MG63 (cell line): Measurements from ENCODE around the gene FAHD2A. TPM values are rescaled to one million over a fixed set of nuclear protein-coding genes. Genes with fewer than 3 reads are reported as not detected.

ENCODE experiments used
- DNase-seq: peaks from one replicate; pipeline ENCODE4 v3.0.0-alpha.2; 2020
- H3K27me3 ChIP-seq: fragments of 250-450 bp; sonication (Bioruptor Pico); 2 replicates; pipeline ENCODE4 v1.5.1; 2020; ENCODE audit warnings: mild to moderate bottlenecking, moderate library complexity
- H3K36me3 ChIP-seq: fragments of 250-450 bp; sonication (Bioruptor Pico); 2 replicates; pipeline ENCODE4 v1.5.1; 2020; ENCODE audit warnings: mild to moderate bottlenecking, moderate library complexity
- H3K4me3 ChIP-seq: fragments of 250-450 bp; sonication (Bioruptor Pico); 2 replicates; pipeline ENCODE4 v1.5.1; 2020; ENCODE audit warnings: mild to moderate bottlenecking, moderate library complexity
- H3K9me3 ChIP-seq: fragments of 250-450 bp; sonication (Bioruptor Pico); 2 replicates; pipeline ENCODE4 v1.5.1; 2020; ENCODE audit warnings: mild to moderate bottlenecking, moderate library complexity
- total RNA-seq: library from RNA; depleted of rRNA; stranded (reverse); fragments of >200 nt; shearing (Covaris generic); gene quantifications from 2 replicates; pipeline ENCODE4 v1.2.3, GENCODE V29; 2014; ENCODE audit warnings: low replicate concordance

The FAHD2A gene
- total RNA-seq, 1 experiment from 2014 or later, result 44.3 TPM

- DNase-seq, result no peak
- Histone ChIP-seq H3K9me3 (no peaks in the 10 kb centered on the region), H3K27me3 (no peaks in the 10 kb centered on the region)
Observed at GRCh38 chr2:95383635-95384027, 18.9 kb upstream of the FAHD2A start.

GRCh38 chr2:95384854-95385569 lies 17.5 kb upstream of the FAHD2A start:
- Histone ChIP-seq H3K27me3 (no peaks in the 10 kb centered on the region), H3K4me3 (no peak overlapping the region), H3K36me3 (no peaks in the 10 kb centered on the region), H3K9me3 (no peaks in the 10 kb centered on the region)
- DNase-seq, result no peak

More at GRCh38 chr2:95383635-95384027, 18.9 kb upstream of the FAHD2A start:
- Histone ChIP-seq H3K4me3 (no peak overlapping the region), H3K36me3 (no peaks in the 10 kb centered on the region)

GRCh38 chr2:95385570-95385984 lies 16.9 kb upstream of the FAHD2A start:
- DNase-seq, result no peak
- H3K4me3 ChIP-seq, result no peak overlapping the region
- no peaks in the 10 kb centered on the region for H3K36me3 ChIP-seq
- H3K27me3 ChIP-seq, result no peaks in the 10 kb centered on the region
- no peaks in the 10 kb centered on the region for H3K9me3 ChIP-seq

- Histone ChIP-seq H3K4me3 (no peak overlapping the region), H3K27me3 (no peaks in the 10 kb centered on the region), H3K36me3 (no peaks in the 10 kb centered on the region), H3K9me3 (no peaks in the 10 kb centered on the region)
- no peak for DNase-seq
Observed at GRCh38 chr2:95386031-95386430, 16.5 kb upstream of the FAHD2A start.

GRCh38 chr2:95387358-95387757 lies 15.2 kb upstream of the FAHD2A start:
- DNase-seq, result no peak

GRCh38 chr2:95388091-95388692 lies 14.3 kb upstream of the FAHD2A start:
- Histone ChIP-seq H3K4me3 (no peak overlapping the region), H3K9me3 (no peaks in the 10 kb centered on the region), H3K36me3 (no peaks in the 10 kb centered on the region), H3K27me3 (no peaks in the 10 kb centered on the region)
- DNase-seq, result no peak

More at GRCh38 chr2:95387358-95387757, 15.2 kb upstream of the FAHD2A start:
- Histone ChIP-seq H3K36me3 (no peaks in the 10 kb centered on the region), H3K9me3 (no peaks in the 10 kb centered on the region), H3K27me3 (no peaks in the 10 kb centered on the region), H3K4me3 (no peak overlapping the region)

GRCh38 chr2:95388856-95389244 lies 13.7 kb upstream of the FAHD2A start:
- no peak for DNase-seq
- Histone ChIP-seq H3K36me3 (no peaks in the 10 kb centered on the region), H3K9me3 (no peaks in the 10 kb centered on the region), H3K27me3 (no peaks in the 10 kb centered on the region), H3K4me3 (no peak overlapping the region)

- H3K27me3 ChIP-seq, result no peaks in the 10 kb centered on the region
- DNase-seq, result peak; percentile 61
- H3K9me3 ChIP-seq, result no peaks in the 10 kb centered on the region
- H3K36me3 ChIP-seq, result no peaks in the 10 kb centered on the region
- H3K4me3 ChIP-seq, result no peak overlapping the region
Observed at GRCh38 chr2:95389245-95390119, 13.0 kb upstream of the FAHD2A start.

- Histone ChIP-seq H3K36me3 (no peaks in the 10 kb centered on the region), H3K4me3 (no peak overlapping the region), H3K27me3 (no peaks in the 10 kb centered on the region), H3K9me3 (no peaks in the 10 kb centered on the region)
- DNase-seq, result no peak
Observed at GRCh38 chr2:95390272-95390880, 12.1 kb upstream of the FAHD2A start.

- Histone ChIP-seq H3K36me3 (no peaks in the 10 kb centered on the region), H3K9me3 (no peaks in the 10 kb centered on the region), H3K27me3 (no peaks in the 10 kb centered on the region), H3K4me3 (no peak overlapping the region)
- DNase-seq, result no peak
Observed at GRCh38 chr2:95390881-95391321, 11.6 kb upstream of the FAHD2A start.

GRCh38 chr2:95391641-95392310 lies 10.7 kb upstream of the FAHD2A start:
- Histone ChIP-seq H3K4me3 (no peak overlapping the region), H3K27me3 (no peaks in the 10 kb centered on the region), H3K36me3 (no peaks in the 10 kb centered on the region), H3K9me3 (no peaks in the 10 kb centered on the region)
- no peak for DNase-seq

GRCh38 chr2:95392320-95392719 lies 10.2 kb upstream of the FAHD2A start:
- no peak overlapping the region for H3K4me3 ChIP-seq
- no peak for DNase-seq
- H3K36me3 ChIP-seq, result no peaks in the 10 kb centered on the region
- no peaks in the 10 kb centered on the region for H3K27me3 ChIP-seq
- H3K9me3 ChIP-seq, result no peaks in the 10 kb centered on the region

- Histone ChIP-seq H3K27me3 (no peaks in the 10 kb centered on the region), H3K9me3 (no peaks in the 10 kb centered on the region), H3K4me3 (no peak overlapping the region), H3K36me3 (no peaks in the 10 kb centered on the region)
- DNase-seq, result no peak
Observed at GRCh38 chr2:95392730-95393455, 9.6 kb upstream of the FAHD2A start.

GRCh38 chr2:95393901-95394300 lies 8.6 kb upstream of the FAHD2A start:
- no peaks in the 10 kb centered on the region for H3K9me3 ChIP-seq
- no peak overlapping the region for H3K4me3 ChIP-seq
- no peaks in the 10 kb centered on the region for H3K36me3 ChIP-seq
- no peak for DNase-seq
- H3K27me3 ChIP-seq, result no peaks in the 10 kb centered on the region

- Histone ChIP-seq H3K4me3 (no peak overlapping the region), H3K9me3 (no peaks in the 10 kb centered on the region), H3K27me3 (no peaks in the 10 kb centered on the region), H3K36me3 (no peaks in the 10 kb centered on the region)
- DNase-seq, result no peak
Observed at GRCh38 chr2:95399061-95399460, 3.4 kb upstream of the FAHD2A start.

GRCh38 chr2:95401480-95401879 lies 1.0 kb upstream of the FAHD2A start:
- no peaks in the 10 kb centered on the region for H3K36me3 ChIP-seq
- H3K9me3 ChIP-seq, result no peaks in the 10 kb centered on the region
- peak overlapping the region; percentile 96 for H3K4me3 ChIP-seq
- H3K27me3 ChIP-seq, result no peaks in the 10 kb centered on the region
- DNase-seq, result no peak
